T-cell (primary cell): ENCODE measurements around the gene C19orf47. TPM values are rescaled to one million over a fixed set of nuclear protein-coding genes. Genes with fewer than 3 reads are reported as not detected.

Experiments used
- ATAC-seq, 4 experiments: fragments of 200-7000 bp in 3 of 4; fragments of 150-1000 bp in 1 of 4; cut with Tn5 transposase; replicated peaks in 1 of 4; 1 replicate in 3 of 4; 2 replicates in 1 of 4; pipeline ENCODE4 v1.10.0; 2021; ENCODE audit warnings: moderate library complexity in 3 of 4, mild to moderate bottlenecking in 2 of 4, moderate number of reproducible peaks in 1 of 4
- CTCF ChIA-PET, 2 donors: fragments of 300-600 bp; sonication (Branson Sonifier 250); formaldehyde crosslinking; loops; one replicate each; lab custom pipeline; 2022; ENCODE audit warnings: antibody characterized with exemption in 2 of 2; lab: Charles Lee
- POLR2A ChIA-PET, 2 donors: fragments of 300-600 bp; sonication (Branson Sonifier 250); formaldehyde crosslinking; loops; one replicate each; lab custom pipeline; 2022; ENCODE audit warnings: antibody characterized with exemption in 2 of 2; lab: Charles Lee
- DNase-seq, 35 experiments: peaks; one replicate each; pipeline versions ENCODE4 v3.0.0 to v3.0.0-alpha.2; 2013 to 2023
- H3K27ac ChIP-seq: one replicate; pipeline ENCODE4 v1.5.1; 2013; ENCODE audit warnings: low read length
- H3K27me3 ChIP-seq, 2 experiments: replicated peaks in 1 of 2; 1 replicate in 1 of 2; 2 replicates in 1 of 2; pipeline versions ENCODE4 v1.6.1 to v1.7.0; 2013; ENCODE audit warnings: low read length in 1 of 2, mixed read lengths in 1 of 2; ENCODE audit not compliant: control insufficient read depth in 2 of 2, insufficient read depth in 2 of 2; ENCODE audit errors: extremely low read depth in 1 of 2
- H3K36me3 ChIP-seq, 2 donors: 1 replicate in 1 of 2; 2 replicates in 1 of 2; pipeline versions ENCODE4 v1.6.1 to v1.7.0; 2013; ENCODE audit warnings: low read length in 1 of 2; ENCODE audit not compliant: control insufficient read depth in 2 of 2, insufficient read depth in 1 of 2; ENCODE audit errors: extremely low read depth in 1 of 2
- H3K4me1 ChIP-seq, 2 experiments: 1 replicate in 1 of 2; 2 replicates in 1 of 2; pipeline versions ENCODE4 v1.6.1 to v1.7.0; 2013; ENCODE audit warnings: low read length in 2 of 2, mixed read lengths in 1 of 2; ENCODE audit not compliant: insufficient read depth in 2 of 2, control insufficient read depth in 1 of 2; ENCODE audit errors: extremely low read depth in 1 of 2
- H3K4me3 ChIP-seq, 2 donors: 1 replicate in 1 of 2; 2 replicates in 1 of 2; pipeline versions ENCODE4 v1.5.1 to v1.7.0; 2013; ENCODE audit warnings: mild to moderate bottlenecking in 2 of 2, low read length in 1 of 2, moderate library complexity in 1 of 2; ENCODE audit not compliant: control insufficient read depth in 1 of 2; ENCODE audit errors: extremely low read depth in 1 of 2
- H3K9me3 ChIP-seq: 2 replicates; pipeline ENCODE4 v1.7.0; 2013
- H3K27ac Mint-ChIP-seq, 2 donors: one replicate each; pipeline ENCODE4 v1.8.0; 2020 to 2021; ENCODE audit warnings: mild to moderate bottlenecking in 2 of 2, mixed read lengths in 2 of 2
- H3K27me3 Mint-ChIP-seq, 2 donors: one replicate each; pipeline ENCODE4 v1.8.0; 2021 to 2022; ENCODE audit warnings: mixed read lengths in 2 of 2
- H3K36me3 Mint-ChIP-seq: one replicate; pipeline ENCODE4 v1.8.0; 2021; ENCODE audit warnings: mixed read lengths
- H3K4me1 Mint-ChIP-seq, 3 donors: one replicate each; pipeline ENCODE4 v1.8.0; 2020 to 2022; ENCODE audit warnings: mixed read lengths in 3 of 3, mild to moderate bottlenecking in 1 of 3
- H3K4me3 Mint-ChIP-seq, 3 donors: one replicate each; pipeline ENCODE4 v1.8.0; 2020 to 2022; ENCODE audit warnings: mild to moderate bottlenecking in 3 of 3, mixed read lengths in 3 of 3, moderate library complexity in 3 of 3
- H3K9me3 Mint-ChIP-seq, 3 donors: one replicate each; pipeline ENCODE4 v1.8.0; 2020 to 2022; ENCODE audit warnings: mixed read lengths in 3 of 3
- WGBS: methylation state at CpG from one replicate; pipeline ENCODE4 v1.1.5; 2013; ENCODE audit warnings: missing lambda C conversion rate; ENCODE audit not compliant: insufficient coverage; 5-methylcytosine and 5-hydroxymethylcytosine counted together
- total RNA-seq, 35 experiments: library from RNA in 6 of 35; stranded (reverse) in 6 of 35; fragments of 120-200 nt in 1 of 35; gene quantifications; one replicate each; pipeline versions ENCODE4 v1.2.1 to v1.2.4 and lab custom pipeline; 2013 to 2026

Gene C19orf47
- total RNA-seq, 5 donors from 2014 or later (not counting 1 experiment from before 2014, with no cell fraction given), result 12.4 to 14.8 (median 14.5) TPM

DNA sequence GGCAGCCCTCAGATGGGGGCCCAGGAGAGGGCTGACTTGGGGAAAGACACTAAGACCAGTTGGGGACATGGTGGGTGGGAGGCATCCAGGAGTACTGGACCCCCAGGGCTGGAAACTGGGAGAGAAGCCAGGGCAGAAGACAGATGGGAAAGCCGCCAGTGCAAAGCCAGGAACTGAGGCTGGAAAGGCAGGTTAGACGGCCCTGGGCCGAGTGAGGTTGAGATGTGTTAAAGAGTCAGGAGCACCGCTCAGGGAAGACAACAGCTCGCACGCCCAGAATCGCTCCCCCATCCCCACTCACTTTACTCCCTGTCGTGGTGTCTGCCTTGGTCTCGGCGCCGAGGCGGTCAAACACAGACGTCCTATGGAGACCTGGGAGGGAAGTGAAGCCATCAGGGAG is 24.5 kb downstream of the C19orf47 start:
- H3K27me3 Mint-ChIP-seq, result no peaks in the 10 kb centered on the region
- no peaks in the 10 kb centered on the region for H3K9me3 Mint-ChIP-seq
- WGBS, result 95% methylated on average over 7 of the region's 13 CpGs
- Histone ChIP-seq H3K27ac (no peak overlapping the region), H3K36me3 (peaks cover 37 to 72% of the 10 kb centered on the region in 2 donors), H3K9me3 (no peaks in the 10 kb centered on the region), H3K4me3 (no peak overlapping the region), H3K27me3 (no peaks in the 10 kb centered on the region), H3K4me1 (no peaks in the 10 kb centered on the region)
- no peak for DNase-seq
- H3K4me1 Mint-ChIP-seq, result no peaks in the 10 kb centered on the region
- ATAC-seq, result no peak
- H3K36me3 Mint-ChIP-seq, result peaks cover 57% of the 10 kb centered on the region
- H3K27ac Mint-ChIP-seq, result no peak overlapping the region
- ChIA-PET POLR2A (interaction anchor here in 1 of 2 donors (0.5 kb wide), 1 partner anchor 16 kb away, joined by 4 read pairs; no protein-coding TSS in a partner anchor), CTCF (no interaction called here)
- no peak overlapping the region for H3K4me3 Mint-ChIP-seq

- Mint-ChIP-seq H3K27me3 (no peaks in the 10 kb centered on the region), H3K27ac (no peak overlapping the region), H3K9me3 (no peaks in the 10 kb centered on the region), H3K36me3 (peaks cover 55% of the 10 kb centered on the region), H3K4me1 (no peaks in the 10 kb centered on the region), H3K4me3 (no peak overlapping the region)
- Histone ChIP-seq H3K27me3 (no peaks in the 10 kb centered on the region), H3K36me3 (peaks cover 34 to 69% of the 10 kb centered on the region in 2 donors), H3K27ac (no peak overlapping the region), H3K4me3 (no peak overlapping the region), H3K4me1 (no peaks in the 10 kb centered on the region), H3K9me3 (no peaks in the 10 kb centered on the region)
- ChIA-PET POLR2A (no interaction called here), CTCF (no interaction called here)
- 96% methylated on average over 11 of the region's 15 CpGs for WGBS
- DNase-seq (no peak), ATAC-seq (no peak)
Observed at GRCh38 chr19:40322951-40323615, 25.1 kb downstream of the C19orf47 start.

GRCh38 chr19:40322271-40322610 is 26.0 kb downstream of the C19orf47 start:
- H3K4me3 Mint-ChIP-seq, result no peak overlapping the region
- POLR2A ChIA-PET, result no interaction called here
- WGBS, result 100% methylated on average over 2 of the region's 7 CpGs
- H3K36me3 ChIP-seq, result peaks cover 30 to 63% of the 10 kb centered on the region in 2 donors
- H3K27me3 ChIP-seq, result no peaks in the 10 kb centered on the region
- CTCF ChIA-PET, result no interaction called here
- no peaks in the 10 kb centered on the region for H3K27me3 Mint-ChIP-seq
- H3K27ac Mint-ChIP-seq, result no peak overlapping the region
- no peak overlapping the region for H3K27ac ChIP-seq
- no peaks in the 10 kb centered on the region for H3K9me3 Mint-ChIP-seq
- no peak for ATAC-seq
- H3K4me1 ChIP-seq, result no peaks in the 10 kb centered on the region
- no peak for DNase-seq
- peaks cover 50% of the 10 kb centered on the region for H3K36me3 Mint-ChIP-seq
- H3K4me1 Mint-ChIP-seq, result no peaks in the 10 kb centered on the region
- no peaks in the 10 kb centered on the region for H3K9me3 ChIP-seq
- H3K4me3 ChIP-seq, result no peak overlapping the region

- DNase-seq (no peak), ATAC-seq (no peak)
- Histone ChIP-seq H3K36me3 (peaks cover 30 to 63% of the 10 kb centered on the region in 2 donors), H3K4me3 (no peak overlapping the region), H3K27me3 (no peaks in the 10 kb centered on the region), H3K9me3 (no peaks in the 10 kb centered on the region), H3K4me1 (no peaks in the 10 kb centered on the region), H3K27ac (no peak overlapping the region)
- peaks cover 49% of the 10 kb centered on the region for H3K36me3 Mint-ChIP-seq
- ChIA-PET POLR2A (no interaction called here), CTCF (no interaction called here)
- no peaks in the 10 kb centered on the region for H3K4me1 Mint-ChIP-seq
- H3K27ac Mint-ChIP-seq, result no peak overlapping the region
- H3K4me3 Mint-ChIP-seq, result no peak overlapping the region
- H3K27me3 Mint-ChIP-seq, result no peaks in the 10 kb centered on the region
- WGBS, result 96% methylated on average over 27 of the region's 27 CpGs
- H3K9me3 Mint-ChIP-seq, result no peaks in the 10 kb centered on the region
Observed at GRCh38 chr19:40321566-40322270, 26.5 kb downstream of the C19orf47 start.

DNA sequence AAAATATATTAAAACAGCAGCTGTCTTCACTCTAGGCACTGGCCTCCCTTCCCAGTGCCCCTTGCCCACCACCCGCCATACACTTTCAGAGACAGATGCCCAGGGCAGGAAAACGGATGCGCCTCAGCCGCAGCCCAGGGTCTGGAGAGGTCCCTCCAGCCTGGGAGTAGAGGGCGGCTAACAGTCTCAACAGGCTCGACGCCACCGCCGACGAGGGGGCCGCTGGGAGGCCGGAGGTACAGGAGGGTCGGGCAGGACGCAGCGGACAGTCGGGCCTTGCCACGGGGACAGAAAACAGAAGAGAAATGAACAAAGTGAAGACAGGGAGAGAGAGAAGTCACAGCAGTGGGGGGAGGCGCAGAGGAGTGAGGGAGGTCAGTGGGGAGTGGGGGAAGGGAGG is 27.1 kb downstream of the C19orf47 start:
- ChIA-PET POLR2A (no interaction called here), CTCF (no interaction called here)
- H3K4me1 ChIP-seq, result no peaks in the 10 kb centered on the region
- 96% methylated on average over 17 of the region's 18 CpGs for WGBS
- no peaks in the 10 kb centered on the region for H3K9me3 ChIP-seq
- DNase-seq (no peak), ATAC-seq (no peak)
- no peaks in the 10 kb centered on the region for H3K4me1 Mint-ChIP-seq
- no peak overlapping the region for H3K4me3 ChIP-seq
- H3K36me3 Mint-ChIP-seq, result peaks cover 44% of the 10 kb centered on the region
- no peak overlapping the region for H3K27ac Mint-ChIP-seq
- no peaks in the 10 kb centered on the region for H3K27me3 ChIP-seq
- H3K9me3 Mint-ChIP-seq, result no peaks in the 10 kb centered on the region
- no peaks in the 10 kb centered on the region for H3K27me3 Mint-ChIP-seq
- H3K36me3 ChIP-seq, result peaks cover 30 to 57% of the 10 kb centered on the region in 2 donors
- no peak overlapping the region for H3K4me3 Mint-ChIP-seq
- no peak overlapping the region for H3K27ac ChIP-seq

DNA sequence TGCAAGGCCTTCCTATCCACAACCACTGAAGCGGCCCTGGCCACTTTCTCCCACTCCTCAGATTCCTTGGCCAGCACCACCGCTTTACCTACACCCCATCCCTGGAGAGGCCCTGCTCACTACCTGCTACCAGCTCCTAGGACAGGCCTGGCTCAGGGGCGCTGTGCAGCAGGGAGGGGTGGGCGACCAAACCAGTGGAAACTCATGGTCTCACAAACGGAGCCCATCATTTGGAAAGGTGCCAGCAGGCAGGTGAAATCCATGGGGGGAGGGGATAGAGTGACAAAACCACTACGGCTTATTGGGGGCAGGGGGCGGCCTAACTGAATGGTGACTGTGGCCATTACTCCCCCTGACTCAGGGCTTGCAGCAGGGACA is 27.6 kb downstream of the C19orf47 start:
- no peaks in the 10 kb centered on the region for H3K9me3 ChIP-seq

More for the DNA sequence above, 27.6 kb downstream of the C19orf47 start:
- Histone ChIP-seq H3K27me3 (no peaks in the 10 kb centered on the region), H3K36me3 (peaks cover 30 to 51% of the 10 kb centered on the region in 2 donors), H3K27ac (no peak overlapping the region), H3K4me3 (no peak overlapping the region), H3K4me1 (no peaks in the 10 kb centered on the region)
- ATAC-seq (no peak), DNase-seq (no peak)
- H3K4me1 Mint-ChIP-seq, result no peaks in the 10 kb centered on the region
- no peaks in the 10 kb centered on the region for H3K9me3 Mint-ChIP-seq
- H3K4me3 Mint-ChIP-seq, result no peak overlapping the region
- no peak overlapping the region for H3K27ac Mint-ChIP-seq
- no peaks in the 10 kb centered on the region for H3K27me3 Mint-ChIP-seq
- ChIA-PET CTCF (no interaction called here), POLR2A (no interaction called here)
- 93% methylated on average over 7 of the region's 7 CpGs for WGBS
- H3K36me3 Mint-ChIP-seq, result peaks cover 39% of the 10 kb centered on the region
